ENCODE data around the gene DNM2.

DNA sequence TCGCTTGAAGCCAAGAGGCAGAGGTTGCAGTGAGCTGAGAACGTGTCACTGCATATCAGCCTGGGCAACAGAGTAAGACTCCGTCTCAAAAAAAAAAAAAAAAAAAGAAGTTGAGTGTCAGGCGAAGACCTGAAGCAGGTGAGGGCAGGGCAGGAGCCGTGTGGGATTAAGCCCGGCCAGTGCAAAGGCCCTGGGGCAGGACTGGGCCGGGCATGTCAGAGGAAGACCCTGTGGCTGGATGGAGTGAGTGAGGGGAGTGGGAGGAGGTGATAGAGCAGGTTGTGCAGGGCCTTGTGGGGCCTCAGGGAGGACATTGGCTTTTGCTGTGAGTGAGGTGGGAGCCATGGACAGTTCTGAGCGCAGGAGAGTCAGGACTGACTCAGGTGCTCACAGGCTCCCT lies 70.3 kb downstream of the DNM2 start:
- no peak for TF ChIP-seq POLR2A (IDR thresholded peaks at IDR 0.05; ENCODE audit: low read depth, low read length)
- no peak for TF ChIP-seq TAF1 (IDR thresholded peaks at IDR 0.05; ENCODE audit: borderline replicate concordance, low read depth, low read length)
- no peak for TF ChIP-seq POLR2AphosphoS5 (IDR thresholded peaks at IDR 0.05; ENCODE audit: low read depth, low read length)

Measured in GM12892 (cell line).